B cell (primary cell): Measurements from ENCODE around the gene DHX15. TPM values are rescaled to one million over a fixed set of nuclear protein-coding genes. Genes with fewer than 3 reads are reported as not detected.

Experiments
- ATAC-seq: fragments of 200-7000 bp; cut with Tn5 transposase; one replicate; pipeline ENCODE4 v1.10.0; 2021; ENCODE audit warnings: low read depth, mild to moderate bottlenecking, moderate number of reproducible peaks, moderate library complexity
- CTCF ChIA-PET: fragments of 350-600 bp; sonication (Branson Sonifier 250); formaldehyde crosslinking; loops from one replicate; lab custom pipeline; 2021; ENCODE audit warnings: antibody characterized with exemption, inconsistent platforms; lab: Charles Lee
- POLR2A ChIA-PET: fragments of 350-600 bp; sonication (Branson Sonifier 250); formaldehyde crosslinking; loops from one replicate; lab custom pipeline; 2021; ENCODE audit warnings: antibody characterized with exemption; lab: Charles Lee
- DNase-seq: peaks from one replicate; pipeline ENCODE4 v3.0.0; 2013
- H2AFZ ChIP-seq: 2 replicates; pipeline ENCODE4 v1.6.1; 2012; ENCODE audit warnings: mild to moderate bottlenecking, low read depth, low read length; ENCODE audit not compliant: insufficient read depth, poor library complexity, severe bottlenecking
- H3K27ac ChIP-seq, 2 donors: 1 replicate in 1 of 2; 2 replicates in 1 of 2; pipeline ENCODE4 v1.5.1; 2012 to 2013; ENCODE audit warnings: low read length in 2 of 2, mild to moderate bottlenecking in 2 of 2, moderate library complexity in 1 of 2
- H3K27me3 ChIP-seq, 4 experiments: fragments of 200-600 bp in 1 of 4; sonication (generic) in 1 of 4; replicated peaks in 1 of 4; 1 replicate in 2 of 4; 2 replicates in 2 of 4; pipeline versions ENCODE4 v1.6.1 to v1.7.0; 2013 to 2016; ENCODE audit warnings: low read length in 3 of 4, mild to moderate bottlenecking in 2 of 4, mixed read lengths in 1 of 4, moderate library complexity in 1 of 4; ENCODE audit not compliant: insufficient read depth in 4 of 4, control insufficient read depth in 3 of 4; ENCODE audit errors: control extremely low read depth in 1 of 4
- H3K36me3 ChIP-seq, 2 experiments: replicated peaks in 1 of 2; 1 replicate in 1 of 2; 2 replicates in 1 of 2; pipeline versions ENCODE4 v1.6.1 to v1.7.1; 2013; ENCODE audit warnings: low read length in 1 of 2; ENCODE audit not compliant: insufficient read depth in 2 of 2, control insufficient read depth in 1 of 2; ENCODE audit errors: control extremely low read depth in 1 of 2, extremely low read depth in 1 of 2
- H3K4me1 ChIP-seq, 2 donors: fragments of 200-600 bp in 1 of 2; sonication (generic) in 1 of 2; 1 replicate in 1 of 2; 2 replicates in 1 of 2; pipeline versions ENCODE4 v1.5.1 to v1.6.1; 2013 to 2017; ENCODE audit warnings: low read length in 2 of 2; ENCODE audit not compliant: control insufficient read depth in 2 of 2, insufficient read depth in 2 of 2
- H3K4me2 ChIP-seq: replicated peaks from 2 replicates; pipeline ENCODE3; 2012; ENCODE audit warnings: mild to moderate bottlenecking, low read depth, low read length; ENCODE audit not compliant: poor library complexity, severe bottlenecking
- H3K4me3 ChIP-seq, 5 experiments: fragments of 200-600 bp in 1 of 5; sonication (generic) in 1 of 5; 1 replicate in 3 of 5; 2 replicates in 2 of 5; pipeline versions ENCODE4 v1.5.1 to v1.7.0; 2011 to 2016; ENCODE audit warnings: low read length in 4 of 5, mild to moderate bottlenecking in 4 of 5, low read depth in 2 of 5, control low read depth in 1 of 5, moderate library complexity in 1 of 5; ENCODE audit not compliant: insufficient read depth in 1 of 5; ENCODE audit errors: control extremely low read depth in 1 of 5, extremely low read depth in 1 of 5
- H3K79me2 ChIP-seq: fragments of 200-600 bp; sonication (generic); one replicate; pipeline ENCODE4 v1.6.0; 2016; ENCODE audit warnings: low read length; ENCODE audit not compliant: control insufficient read depth, insufficient read depth
- H3K9ac ChIP-seq: fragments of 200-600 bp; sonication (generic); 2 replicates; pipeline ENCODE4 v1.6.1; 2017; ENCODE audit warnings: mild to moderate bottlenecking, low read length, moderate library complexity
- H3K9me3 ChIP-seq, 3 donors: one replicate each; pipeline versions ENCODE4 v1.6.1 to v1.7.1; 2013; ENCODE audit warnings: low read length in 2 of 3; ENCODE audit not compliant: control insufficient read depth in 2 of 3, insufficient read depth in 1 of 3; ENCODE audit errors: control extremely low read depth in 1 of 3
- H4K20me1 ChIP-seq: 2 replicates; pipeline ENCODE4 v1.6.0; 2012; ENCODE audit warnings: mild to moderate bottlenecking, low read length; ENCODE audit not compliant: insufficient read depth, control insufficient read depth, poor library complexity, severe bottlenecking
- H3K27ac Mint-ChIP-seq: one replicate; pipeline ENCODE4 v1.8.0; 2021; ENCODE audit warnings: mixed read lengths
- H3K27me3 Mint-ChIP-seq: one replicate; pipeline ENCODE4 v1.8.0; 2021; ENCODE audit warnings: mixed read lengths
- H3K4me1 Mint-ChIP-seq: one replicate; pipeline ENCODE4 v1.8.0; 2021; ENCODE audit warnings: mixed read lengths
- H3K4me3 Mint-ChIP-seq: one replicate; pipeline ENCODE4 v1.8.0; 2021; ENCODE audit warnings: mixed read lengths
- H3K9me3 Mint-ChIP-seq: one replicate; pipeline ENCODE4 v1.8.0; 2022; ENCODE audit warnings: mixed read lengths; ENCODE audit not compliant: insufficient read depth
- EZH2 ChIP-seq: IDR thresholded peaks from 2 replicates; pipeline ENCODE4 v1.6.1; 2012; ENCODE audit warnings: borderline replicate concordance, low read depth, mild to moderate bottlenecking, moderate library complexity, low read length; ENCODE audit not compliant: insufficient read depth, poor library complexity, severe bottlenecking
- WGBS: methylation state at CpG from one replicate; pipeline ENCODE4 v1.1.5; 2013; ENCODE audit warnings: missing lambda C conversion rate; ENCODE audit not compliant: insufficient coverage; 5-methylcytosine and 5-hydroxymethylcytosine counted together
- intact Hi-C: fragments of 100-400 bp; cut with micrococcal nuclease; formaldehyde crosslinking; loops from one replicate; pipeline ENCODE4 v1.10.0; 2022
- polyA plus RNA-seq: library from polyadenylated mRNA; depleted of rRNA; stranded (reverse); fragments of >200 nt; gene quantifications from 2 replicates; pipeline ENCODE4 v1.2.3, GENCODE V29; 2012
- total RNA-seq, 2 donors: library from RNA; stranded (reverse); fragments of 120-200 nt in 1 of 2; gene quantifications; 1 replicate in 1 of 2; 2 replicates in 1 of 2; pipeline versions ENCODE4 v1.2.3 to v1.2.4, GENCODE V29; 2013 to 2022
- TF ChIP-seq, protein P1 (sequence below): fragments of 200-600 bp; IDR thresholded peaks from one replicate; pipeline ENCODE4 v1.8.0; 2022; ENCODE audit warnings: antibody characterized with exemption, mild to moderate bottlenecking

DHX15 gene
- total and polyA plus RNA-seq, 2 donors (not counting 1 experiment from before 2014, with no cell fraction given): 58.8 to 162 TPM

DNA sequence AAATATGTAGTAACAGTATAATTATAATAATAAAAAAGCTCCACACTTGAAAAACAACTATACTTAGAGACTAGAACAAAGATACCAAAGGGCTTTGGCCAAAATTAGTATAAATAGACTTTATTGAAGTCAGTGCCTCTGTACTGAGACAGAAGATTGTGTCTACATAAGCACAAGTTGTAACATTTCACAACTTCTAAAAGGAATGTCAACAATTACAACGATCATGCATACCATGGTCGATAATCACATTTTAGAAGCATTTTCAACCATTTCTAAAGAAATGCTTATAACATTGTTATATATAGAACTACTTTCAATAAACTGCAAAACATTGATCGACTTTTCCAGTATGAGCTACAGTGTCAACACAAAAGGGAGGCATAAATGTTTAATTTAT, 57.0 kb downstream of the DHX15 start:
- H3K4me3 ChIP-seq: no peak overlapping the region
- H3K27ac ChIP-seq: no peak overlapping the region
- no peaks in the 10 kb centered on the region for H3K27me3 Mint-ChIP-seq
- H3K9ac ChIP-seq: no peak overlapping the region
- no peak overlapping the region for H3K27ac Mint-ChIP-seq
- WGBS: no CpG with 5 or more reads among the region's 3 CpGs
- H3K4me3 Mint-ChIP-seq: no peak overlapping the region
- no peak for DNase-seq
- no peak overlapping the region for H2AFZ ChIP-seq
- no peak overlapping the region for H3K4me2 ChIP-seq
- no peaks in the 10 kb centered on the region for H3K9me3 Mint-ChIP-seq
- no peaks in the 10 kb centered on the region for H3K4me1 Mint-ChIP-seq
- peaks cover 22 to 70% of the 10 kb centered on the region in 2 experiments for H3K36me3 ChIP-seq
- ChIA-PET POLR2A (no interaction called here), CTCF (no interaction called here)
- no peaks in the 10 kb centered on the region for H3K79me2 ChIP-seq
- intact Hi-C loops: no loop called here
- TF ChIP-seq, protein P1, sequence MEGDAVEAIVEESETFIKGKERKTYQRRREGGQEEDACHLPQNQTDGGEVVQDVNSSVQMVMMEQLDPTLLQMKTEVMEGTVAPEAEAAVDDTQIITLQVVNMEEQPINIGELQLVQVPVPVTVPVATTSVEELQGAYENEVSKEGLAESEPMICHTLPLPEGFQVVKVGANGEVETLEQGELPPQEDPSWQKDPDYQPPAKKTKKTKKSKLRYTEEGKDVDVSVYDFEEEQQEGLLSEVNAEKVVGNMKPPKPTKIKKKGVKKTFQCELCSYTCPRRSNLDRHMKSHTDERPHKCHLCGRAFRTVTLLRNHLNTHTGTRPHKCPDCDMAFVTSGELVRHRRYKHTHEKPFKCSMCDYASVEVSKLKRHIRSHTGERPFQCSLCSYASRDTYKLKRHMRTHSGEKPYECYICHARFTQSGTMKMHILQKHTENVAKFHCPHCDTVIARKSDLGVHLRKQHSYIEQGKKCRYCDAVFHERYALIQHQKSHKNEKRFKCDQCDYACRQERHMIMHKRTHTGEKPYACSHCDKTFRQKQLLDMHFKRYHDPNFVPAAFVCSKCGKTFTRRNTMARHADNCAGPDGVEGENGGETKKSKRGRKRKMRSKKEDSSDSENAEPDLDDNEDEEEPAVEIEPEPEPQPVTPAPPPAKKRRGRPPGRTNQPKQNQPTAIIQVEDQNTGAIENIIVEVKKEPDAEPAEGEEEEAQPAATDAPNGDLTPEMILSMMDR: no peak
- TF ChIP-seq EZH2: no peak
- H3K9me3 ChIP-seq: no peaks in the 10 kb centered on the region
- no peaks in the 10 kb centered on the region for H3K27me3 ChIP-seq
- no peaks in the 10 kb centered on the region for H3K4me1 ChIP-seq
- no peak for ATAC-seq
- no peaks in the 10 kb centered on the region for H4K20me1 ChIP-seq

DNA sequence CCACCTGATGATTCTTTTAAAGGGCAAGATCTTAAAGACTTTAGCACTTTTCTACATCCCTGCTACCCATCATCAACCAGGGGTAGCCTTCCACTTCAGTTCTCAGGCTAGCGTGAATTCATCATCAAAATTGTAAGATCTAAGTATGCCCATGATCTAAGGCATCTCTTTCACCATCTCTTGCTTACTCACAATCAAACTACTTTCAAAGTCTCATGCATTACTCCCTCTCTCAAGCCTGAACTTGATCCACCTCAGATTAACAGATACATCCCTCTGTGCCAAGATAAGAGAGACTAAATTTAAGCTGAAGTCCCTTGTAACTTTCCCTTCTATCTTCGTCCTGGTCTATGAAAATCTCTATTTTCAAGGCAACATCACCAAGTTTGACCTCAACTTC, 62.8 kb downstream of the DHX15 start:
- intact Hi-C loops: loop anchor here (5.0 kb wide), 1 partner anchor 41 kb away; no protein-coding TSS in a partner anchor
- no peak overlapping the region for H3K27ac Mint-ChIP-seq
- 100% methylated on average over 2 of the region's 2 CpGs for WGBS

More for the DNA sequence above, 62.8 kb downstream of the DHX15 start:
- Histone ChIP-seq H3K36me3 (peaks cover 5 to 34% of the 10 kb centered on the region in 2 experiments), H3K9me3 (no peaks in the 10 kb centered on the region), H3K27ac (no peak overlapping the region), H3K79me2 (no peaks in the 10 kb centered on the region), H4K20me1 (no peaks in the 10 kb centered on the region), H3K9ac (no peak overlapping the region), H3K27me3 (no peaks in the 10 kb centered on the region), H3K4me3 (no peak overlapping the region), H2AFZ (no peak overlapping the region), H3K4me1 (no peaks in the 10 kb centered on the region), H3K4me2 (no peak overlapping the region)
- no peaks in the 10 kb centered on the region for H3K27me3 Mint-ChIP-seq
- CTCF ChIA-PET: no interaction called here
- no peaks in the 10 kb centered on the region for H3K9me3 Mint-ChIP-seq
- H3K4me1 Mint-ChIP-seq: no peaks in the 10 kb centered on the region
- POLR2A ChIA-PET: no interaction called here
- no peak for ATAC-seq
- H3K4me3 Mint-ChIP-seq: no peak overlapping the region
- no peak for DNase-seq
- TF ChIP-seq, protein P1: no peak
- TF ChIP-seq EZH2: no peak
